IMR-90 (cell line): ENCODE data around the gene PPP1R9A.

ENCODE experiments used
- BHLHE40 ChIP-seq: fragments of 150-350 bp; IDR thresholded peaks from 2 replicates; pipeline ENCODE4 v1.6.1; 2016; ENCODE audit warnings: mild to moderate bottlenecking, low read depth, low read length
- CEBPB ChIP-seq: IDR thresholded peaks from 2 replicates; pipeline ENCODE4 v1.6.1; 2012; ENCODE audit warnings: low read depth, low read length, improper control_type of control experiment
- CHD1 ChIP-seq: IDR thresholded peaks from 2 replicates; pipeline ENCODE4 v1.6.1; 2012; ENCODE audit warnings: low read depth, low read length, improper control_type of control experiment
- MAFK ChIP-seq: IDR thresholded peaks from 2 replicates; pipeline ENCODE4 v1.6.1; 2012; ENCODE audit warnings: low read depth, low read length, improper control_type of control experiment
- MXI1 ChIP-seq: IDR thresholded peaks from 2 replicates; pipeline ENCODE4 v1.6.1; 2012; ENCODE audit warnings: low read depth, mild to moderate bottlenecking, low read length, moderate library complexity, borderline replicate concordance
- NFE2L2 ChIP-seq: fragments of 150-350 bp; IDR thresholded peaks from 2 replicates; pipeline ENCODE4 v1.6.1; 2016; ENCODE audit warnings: low read depth, mild to moderate bottlenecking, low read length
- POLR2A ChIP-seq: IDR thresholded peaks from 2 replicates; pipeline ENCODE4 v1.6.1; 2012; ENCODE audit warnings: mild to moderate bottlenecking, low read depth, low read length
- RAD21 ChIP-seq: IDR thresholded peaks from 2 replicates; pipeline ENCODE4 v1.6.1; 2012; ENCODE audit warnings: low read length, improper control_type of control experiment
- RFX5 ChIP-seq: IDR thresholded peaks from 2 replicates; pipeline ENCODE4 v1.8.0; 2012; ENCODE audit warnings: low read depth, mild to moderate bottlenecking, low read length, moderate library complexity
- SMC3 ChIP-seq: fragments of 150-350 bp; IDR thresholded peaks from 2 replicates; pipeline ENCODE4 v1.6.1; 2016; ENCODE audit warnings: low read depth, mild to moderate bottlenecking, antibody characterized with exemption, low read length, moderate library complexity
- TF ChIP-seq, protein P1 (sequence below): conservative IDR thresholded peaks from 2 replicates; pipeline ENCODE4 v1.5.1; 2012; ENCODE audit warnings: mild to moderate bottlenecking, low read depth, low read length, improper control_type of control experiment
- TF ChIP-seq, protein P2 (sequence below): fragments of 150-350 bp; IDR thresholded peaks from 2 replicates; pipeline ENCODE4 v1.6.1; 2016; ENCODE audit warnings: low read depth, mild to moderate bottlenecking, low read length, moderate library complexity, borderline replicate concordance

DNA sequence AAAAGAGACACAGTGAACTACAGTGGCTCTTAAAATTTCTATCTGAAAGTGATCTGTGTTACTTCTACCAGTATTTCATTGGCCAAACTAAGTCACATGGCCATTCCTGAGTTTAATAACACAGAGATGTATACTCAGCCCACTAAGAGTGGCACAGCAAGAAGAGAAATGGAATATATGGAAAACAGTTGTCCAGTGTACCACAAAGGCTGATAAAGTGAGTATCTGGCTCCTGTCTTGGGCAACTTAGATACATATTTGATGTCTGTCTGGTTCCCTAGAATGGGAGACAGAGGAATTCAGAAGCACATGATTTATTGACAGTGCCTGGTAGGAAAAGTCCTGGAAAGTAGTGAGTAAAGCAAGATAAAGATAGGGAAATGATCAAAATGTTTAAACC lies 427.1 kb downstream of the PPP1R9A start:
- TF ChIP-seq MXI1 (no peak), POLR2A (no peak), BHLHE40 (no peak), CHD1 (no peak), RFX5 (no peak), CEBPB (no peak), MAFK (no peak), NFE2L2 (no peak), SMC3 (no peak), RAD21 (no peak)
- TF ChIP-seq, protein P1, sequence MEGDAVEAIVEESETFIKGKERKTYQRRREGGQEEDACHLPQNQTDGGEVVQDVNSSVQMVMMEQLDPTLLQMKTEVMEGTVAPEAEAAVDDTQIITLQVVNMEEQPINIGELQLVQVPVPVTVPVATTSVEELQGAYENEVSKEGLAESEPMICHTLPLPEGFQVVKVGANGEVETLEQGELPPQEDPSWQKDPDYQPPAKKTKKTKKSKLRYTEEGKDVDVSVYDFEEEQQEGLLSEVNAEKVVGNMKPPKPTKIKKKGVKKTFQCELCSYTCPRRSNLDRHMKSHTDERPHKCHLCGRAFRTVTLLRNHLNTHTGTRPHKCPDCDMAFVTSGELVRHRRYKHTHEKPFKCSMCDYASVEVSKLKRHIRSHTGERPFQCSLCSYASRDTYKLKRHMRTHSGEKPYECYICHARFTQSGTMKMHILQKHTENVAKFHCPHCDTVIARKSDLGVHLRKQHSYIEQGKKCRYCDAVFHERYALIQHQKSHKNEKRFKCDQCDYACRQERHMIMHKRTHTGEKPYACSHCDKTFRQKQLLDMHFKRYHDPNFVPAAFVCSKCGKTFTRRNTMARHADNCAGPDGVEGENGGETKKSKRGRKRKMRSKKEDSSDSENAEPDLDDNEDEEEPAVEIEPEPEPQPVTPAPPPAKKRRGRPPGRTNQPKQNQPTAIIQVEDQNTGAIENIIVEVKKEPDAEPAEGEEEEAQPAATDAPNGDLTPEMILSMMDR: no peak
- TF ChIP-seq, protein P2, sequence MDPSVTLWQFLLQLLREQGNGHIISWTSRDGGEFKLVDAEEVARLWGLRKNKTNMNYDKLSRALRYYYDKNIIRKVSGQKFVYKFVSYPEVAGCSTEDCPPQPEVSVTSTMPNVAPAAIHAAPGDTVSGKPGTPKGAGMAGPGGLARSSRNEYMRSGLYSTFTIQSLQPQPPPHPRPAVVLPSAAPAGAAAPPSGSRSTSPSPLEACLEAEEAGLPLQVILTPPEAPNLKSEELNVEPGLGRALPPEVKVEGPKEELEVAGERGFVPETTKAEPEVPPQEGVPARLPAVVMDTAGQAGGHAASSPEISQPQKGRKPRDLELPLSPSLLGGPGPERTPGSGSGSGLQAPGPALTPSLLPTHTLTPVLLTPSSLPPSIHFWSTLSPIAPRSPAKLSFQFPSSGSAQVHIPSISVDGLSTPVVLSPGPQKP: no peak
